K562 (cell line): Measurements from ENCODE around the gene DPM2. TPM values are rescaled to one million over a fixed set of nuclear protein-coding genes. Genes with fewer than 3 reads are reported as not detected.

Experiments used
- ARID4B ChIP-seq: sonication (generic); formaldehyde crosslinking; IDR thresholded peaks from 2 replicates; pipeline ENCODE4 v1.8.0; 2022; ENCODE audit warnings: mild to moderate bottlenecking, missing genetic modification reagents
- ATF6 ChIP-seq: sonication (generic); formaldehyde crosslinking; IDR thresholded peaks from 2 replicates; pipeline ENCODE4 v1.4.0; 2020; ENCODE audit warnings: mild to moderate bottlenecking, missing genetic modification reagents
- ERF ChIP-seq: fragments of 450-650 bp; formaldehyde crosslinking; IDR thresholded peaks from 2 replicates; pipeline ENCODE4 v1.4.0; 2020; ENCODE audit warnings: mild to moderate bottlenecking, mixed read lengths
- FOS ChIP-seq: IDR thresholded peaks from 3 replicates; pipeline ENCODE4 v1.6.1; 2011; ENCODE audit not compliant: insufficient read length; ENCODE audit errors: extremely low read depth
- FOXO4 ChIP-seq: fragments of 450-650 bp; formaldehyde crosslinking; IDR thresholded peaks from 2 replicates; pipeline ENCODE4 v1.4.0; 2020; ENCODE audit warnings: mild to moderate bottlenecking, moderate library complexity
- KAT8 ChIP-seq: fragments of 450-650 bp; IDR thresholded peaks from 2 replicates; pipeline ENCODE4 v1.6.1; 2016; ENCODE audit warnings: low read depth, mild to moderate bottlenecking
- KDM2B ChIP-seq: fragments of 250-450 bp; sonication (Bioruptor Pico); IDR thresholded peaks from 2 replicates; pipeline ENCODE4 v1.8.0; 2021; ENCODE audit warnings: mild to moderate bottlenecking, moderate library complexity
- KDM5B ChIP-seq: fragments of 200-600 bp; sonication (generic); IDR thresholded peaks from 2 replicates; pipeline ENCODE4 v1.6.1; 2012; ENCODE audit warnings: low read depth, mild to moderate bottlenecking, moderate library complexity, low read length, control low read depth, inconsistent platforms; ENCODE audit not compliant: insufficient replicate concordance
- MAZ ChIP-seq, 2 experiments: fragments of 450-650 bp in 1 of 2; sonication (generic) in 1 of 2; formaldehyde crosslinking; IDR thresholded peaks in 1 of 2; conservative IDR thresholded peaks in 1 of 2; 2 replicates each; pipeline versions ENCODE4 v1.4.0 to v1.5.0; 2020; ENCODE audit warnings: mild to moderate bottlenecking in 1 of 2, missing genetic modification reagents in 1 of 2
- NR0B1 ChIP-seq: fragments of 450-650 bp; IDR thresholded peaks from one replicate; pipeline ENCODE4 v1.6.1; 2018; ENCODE audit warnings: mild to moderate bottlenecking, moderate library complexity; ENCODE audit not compliant: partially characterized antibody
- PTBP1 ChIP-seq: fragments of 200-400 bp; formaldehyde crosslinking; IDR thresholded peaks from 2 replicates; pipeline ENCODE4 v1.6.1; 2017; ENCODE audit warnings: low read depth, low read length
- TEAD1 ChIP-seq, 2 experiments: fragments of 450-650 bp in 1 of 2; sonication (generic) in 1 of 2; formaldehyde crosslinking; IDR thresholded peaks; 2 replicates each; pipeline versions ENCODE4 v1.4.0 to v1.8.0; 2020 to 2022; ENCODE audit warnings: mild to moderate bottlenecking in 2 of 2, missing genetic modification reagents in 1 of 2
- YBX1 ChIP-seq: fragments of 450-650 bp; IDR thresholded peaks from 2 replicates; pipeline ENCODE4 v1.7.1; 2016; ENCODE audit warnings: mild to moderate bottlenecking
- ZNF354B ChIP-seq: fragments of 250-450 bp; sonication (Bioruptor Pico); IDR thresholded peaks from 2 replicates; pipeline ENCODE4 v1.4.0; 2020
- polyA plus RNA-seq, 8 experiments: library from polyadenylated mRNA; depleted of rRNA in 4 of 8; stranded (reverse) in 5 of 8; unstranded in 3 of 8; fragments of >200 nt; fragmentation: Nextera tagmentation in 2 of 8; fragmentation: Illumina TruSeq in 1 of 8; extraction: Ambion mirVana in 2 of 8; extraction: Trizol in 1 of 8; gene quantifications; 2 replicates each; pipeline versions ENCODE4 v1.2.1 to v1.2.3, GENCODE V29; 2011 to 2014; ENCODE audit warnings: inconsistent platforms in 1 of 8, missing spikeins in 1 of 8
- total RNA-seq, 7 experiments: library from RNA; depleted of rRNA in 6 of 7; stranded (reverse); fragments of >200 nt in 6 of 7; fragmentation: Illumina TruSeq in 2 of 7; extraction: Trizol in 2 of 7; gene quantifications; 2 replicates each; pipeline versions ENCODE4 v1.2.1 to v1.2.3, GENCODE V29; 2011 to 2021; ENCODE audit warnings: low replicate concordance in 1 of 7

DPM2 gene
- total and polyA plus RNA-seq, 9 of the 15 experiments (the other 6 are each of a cell fraction or from before 2014, with no cell fraction given): 43.5 to 126 (median 71.1) TPM

GRCh38 chr9:127930231-127931091, 7.2 kb downstream of the DPM2 start, which contains the start of gene PIP5KL1 (continued):
- TF ChIP-seq ARID4B (no peak), FOXO4 (CRISPR knock-in tag) (no peak), FOS (peak; percentile 86), KDM2B (CRISPR knock-in tag) (0 out of 2 replicates have a peak, but pooled peaks have one; percentile 8), YBX1 (no peak), ATF6 (CRISPR knock-in tag) (0 out of 2 replicates have a peak, but pooled peaks have one; percentile 60), KAT8 (no peak), KDM5B (peak; percentile 21), PTBP1 (no peak), ZNF354B (CRISPR knock-in tag) (no peak), MAZ (CRISPR knock-in tag; conservative IDR thresholded peaks at IDR 0.05 in 1 of 2, IDR thresholded peaks at IDR 0.05 in 1 of 2) (peak; percentile 55 to 69; a peak in 2 of 4 replicates), NR0B1 (no peak), TEAD1 (CRISPR knock-in tag; IDR thresholded peaks at IDR 0.05) (peak in 1 of 2 experiments; percentile 70; a peak in 1 of 4 replicates), ERF (CRISPR knock-in tag) (0 out of 2 replicates have a peak, but pooled peaks have one; percentile 17)
